Chondrocyte (in vitro differentiated cells): ENCODE data around the gene TMEM240. TPM values are rescaled to one million over a fixed set of nuclear protein-coding genes. Genes with fewer than 3 reads are reported as not detected.
A peak's percentile ranks its signal among the peaks of the same experiment; 100 is the strongest.

Source experiments
- DNase-seq: peaks from one replicate; pipeline ENCODE4 v3.0.0; 2021; ENCODE audit warnings: mixed read lengths, low spot score
- H3K27ac Mint-ChIP-seq: one replicate; pipeline ENCODE4 v1.8.0; 2021; ENCODE audit warnings: mild to moderate bottlenecking, moderate library complexity, mixed read lengths; ENCODE audit not compliant: unreplicated experiment
- H3K27me3 Mint-ChIP-seq: 2 replicates; pipeline ENCODE4 v1.8.0; 2021; ENCODE audit warnings: low read depth, mixed read lengths
- H3K36me3 Mint-ChIP-seq: 2 replicates; pipeline ENCODE4 v1.8.0; 2021; ENCODE audit warnings: low read depth, mixed read lengths
- H3K4me1 Mint-ChIP-seq: 2 replicates; pipeline ENCODE4 v1.8.0; 2021; ENCODE audit warnings: low read depth, mild to moderate bottlenecking, mixed read lengths
- H3K4me3 Mint-ChIP-seq: one replicate; pipeline ENCODE4 v1.8.0; 2021; ENCODE audit warnings: mild to moderate bottlenecking, moderate library complexity, mixed read lengths; ENCODE audit not compliant: unreplicated experiment
- H3K9me3 Mint-ChIP-seq: 2 replicates; pipeline ENCODE4 v1.8.0; 2021; ENCODE audit warnings: low read depth, mixed read lengths
- CTCF ChIP-seq: fragments of 200-600 bp; sonication (generic); IDR thresholded peaks from 2 replicates; pipeline ENCODE4 v1.5.0; 2021; ENCODE audit warnings: antibody characterized with exemption, mild to moderate bottlenecking, moderate library complexity
- total RNA-seq: library from RNA; stranded (reverse); gene quantifications from 3 replicates; pipeline ENCODE4 v1.2.1, GENCODE V29; 2021

TMEM240 gene
- total RNA-seq, 1 donor from 2014 or later, result 6.1 TPM

DNA sequence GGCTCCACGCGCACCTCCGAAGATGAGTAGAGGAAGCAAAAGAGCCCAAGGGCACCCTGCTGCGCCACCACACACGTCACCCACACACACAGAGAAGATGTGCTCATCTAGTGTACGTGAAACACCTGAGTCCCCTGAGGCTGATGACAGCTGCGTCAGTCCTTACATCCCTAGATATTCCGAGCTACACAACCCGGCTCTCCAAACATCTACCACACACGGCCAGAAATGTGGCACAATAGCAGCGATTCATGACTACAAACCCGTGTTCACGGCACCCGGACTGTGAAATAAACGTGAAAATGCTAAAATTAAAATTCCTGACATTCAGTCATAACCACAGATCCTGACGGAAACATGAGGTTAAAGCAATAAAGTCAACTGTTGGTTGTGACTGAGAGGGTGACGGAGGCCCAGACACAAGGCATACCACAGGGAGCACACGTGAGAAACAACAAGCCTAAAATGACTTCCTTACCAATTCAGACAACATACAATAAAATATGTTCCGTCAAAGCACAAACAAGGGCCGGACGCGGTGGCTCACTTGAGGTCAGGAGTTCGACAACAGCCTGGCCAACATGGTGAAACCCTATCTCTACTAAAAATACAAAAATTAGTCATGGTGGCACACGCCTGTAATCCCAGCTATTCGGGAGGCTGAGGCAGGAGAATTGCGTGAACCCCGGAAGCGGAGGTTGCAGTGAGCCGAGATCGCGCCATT is 26.9 kb upstream of the TMEM240 start:
- TF ChIP-seq CTCF, result no peak
- H3K4me1 Mint-ChIP-seq, result peaks cover 36% of the 10 kb centered on the region
- H3K27ac Mint-ChIP-seq, result peak overlapping the region; percentile 94
- H3K9me3 Mint-ChIP-seq, result no peaks in the 10 kb centered on the region
- peaks cover 20% of the 10 kb centered on the region for H3K36me3 Mint-ChIP-seq
- no peak for DNase-seq
- peak overlapping the region; percentile 6 for H3K4me3 Mint-ChIP-seq
- H3K27me3 Mint-ChIP-seq, result no peaks in the 10 kb centered on the region

GRCh38 chr1:1565340-1565739 is 24.9 kb upstream of the TMEM240 start:
- H3K4me1 Mint-ChIP-seq, result peaks cover 29% of the 10 kb centered on the region
- peaks cover 19% of the 10 kb centered on the region for H3K36me3 Mint-ChIP-seq
- H3K9me3 Mint-ChIP-seq, result no peaks in the 10 kb centered on the region
- no peak overlapping the region for H3K4me3 Mint-ChIP-seq
- no peak for TF ChIP-seq CTCF
- H3K27ac Mint-ChIP-seq, result peak overlapping the region; percentile 3
- DNase-seq, result no peak
- H3K27me3 Mint-ChIP-seq, result no peaks in the 10 kb centered on the region

DNA sequence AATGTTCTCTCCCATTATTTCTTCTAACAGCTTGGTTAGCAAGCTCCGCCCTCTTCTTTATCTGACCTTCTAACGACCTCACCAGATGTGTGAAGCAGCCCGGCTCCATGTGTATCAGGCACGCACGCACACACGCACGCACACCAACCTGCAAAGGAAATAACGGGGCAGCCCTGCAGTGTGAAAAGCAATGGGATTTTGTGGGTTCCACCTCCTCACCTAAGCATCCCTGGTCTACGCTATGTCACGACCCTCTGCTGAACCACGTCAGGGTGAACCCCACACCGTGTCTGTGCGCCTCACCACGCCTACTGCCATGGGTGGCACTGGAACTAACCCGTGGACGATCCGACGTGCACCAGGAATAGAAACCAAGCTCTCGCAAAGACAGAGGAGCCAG is 23.8 kb upstream of the TMEM240 start:
- DNase-seq, result no peak
- Mint-ChIP-seq H3K4me1 (peaks cover 20% of the 10 kb centered on the region), H3K27me3 (no peaks in the 10 kb centered on the region), H3K27ac (peak overlapping the region; percentile 65), H3K9me3 (no peaks in the 10 kb centered on the region), H3K4me3 (no peak overlapping the region), H3K36me3 (peaks cover 19% of the 10 kb centered on the region)
- TF ChIP-seq CTCF, result no peak

DNA sequence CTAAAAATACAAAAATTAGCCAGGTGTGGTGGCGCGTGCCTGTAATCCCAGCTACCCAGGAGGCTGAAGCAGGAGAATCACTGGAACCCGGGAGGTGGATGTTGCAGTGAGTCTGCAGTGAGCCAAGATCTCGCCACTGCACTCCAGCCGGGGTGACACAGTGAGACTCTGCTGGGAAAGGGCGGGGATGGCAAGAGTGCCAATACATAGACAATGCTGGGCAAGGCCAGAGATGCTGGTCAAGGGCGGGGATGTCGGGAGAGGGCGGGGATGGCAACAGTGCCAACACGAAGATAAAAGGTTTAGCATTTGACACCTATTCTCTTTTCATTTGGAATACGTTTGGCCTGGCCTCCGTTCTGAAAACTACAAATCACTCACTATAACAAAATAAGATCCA is 23.3 kb upstream of the TMEM240 start:
- H3K27ac Mint-ChIP-seq, result no peak overlapping the region
- H3K36me3 Mint-ChIP-seq, result peaks cover 19% of the 10 kb centered on the region
- no peaks in the 10 kb centered on the region for H3K9me3 Mint-ChIP-seq
- TF ChIP-seq CTCF, result no peak
- peaks cover 18% of the 10 kb centered on the region for H3K4me1 Mint-ChIP-seq
- DNase-seq, result no peak
- no peaks in the 10 kb centered on the region for H3K27me3 Mint-ChIP-seq
- H3K4me3 Mint-ChIP-seq, result no peak overlapping the region

GRCh38 chr1:1562556-1563195 is 22.3 kb upstream of the TMEM240 start:
- H3K4me1 Mint-ChIP-seq, result peaks cover 14% of the 10 kb centered on the region
- H3K4me3 Mint-ChIP-seq, result no peak overlapping the region
- no peak overlapping the region for H3K27ac Mint-ChIP-seq
- no peaks in the 10 kb centered on the region for H3K27me3 Mint-ChIP-seq
- peaks cover 19% of the 10 kb centered on the region for H3K36me3 Mint-ChIP-seq
- DNase-seq, result no peak
- H3K9me3 Mint-ChIP-seq, result no peaks in the 10 kb centered on the region
- TF ChIP-seq CTCF, result no peak
